Measurements from ENCODE around the gene SCTR. TPM values are rescaled to one million over a fixed set of nuclear protein-coding genes. Genes with fewer than 3 reads are reported as not detected.

Gene SCTR
- not detected for total RNA-seq

DNA sequence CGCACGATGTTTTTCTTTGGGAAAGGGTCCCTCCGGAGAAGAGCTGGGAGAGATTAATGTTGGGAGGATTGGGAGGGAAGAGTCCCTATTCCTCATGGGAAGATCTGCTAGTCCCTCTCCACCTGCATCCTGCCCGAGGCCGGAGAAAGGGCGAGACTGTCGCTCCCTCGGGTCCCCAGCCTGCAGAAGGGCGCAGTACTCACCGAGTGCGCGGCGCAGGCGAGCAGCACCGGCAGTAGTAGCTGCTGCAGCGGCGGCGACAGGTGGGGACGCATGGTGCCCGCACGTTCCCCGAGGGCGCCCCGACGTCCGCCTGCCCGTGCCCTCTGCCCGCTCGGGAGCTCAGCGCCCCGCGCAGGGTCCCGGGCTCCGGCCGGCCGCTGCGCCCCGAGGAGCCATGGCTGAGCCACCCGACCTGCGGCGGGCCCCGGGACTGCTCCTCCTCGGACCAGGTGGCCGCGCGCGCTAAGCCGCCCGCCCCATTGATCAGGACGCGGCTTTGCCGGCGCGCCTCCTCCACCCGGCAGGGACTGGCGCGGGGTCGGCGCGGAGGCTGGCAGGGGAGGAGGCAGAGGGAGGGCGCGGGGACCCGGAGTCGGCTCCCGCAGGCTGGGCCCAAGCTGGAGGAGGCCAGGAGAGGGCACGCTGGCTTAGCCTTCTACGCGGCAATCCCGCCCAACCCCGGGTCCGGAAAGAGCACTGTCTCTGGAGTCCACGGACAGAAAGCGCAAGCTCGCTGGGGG is at the start of gene SCTR:
Gene SCTR (minus strand): TSS at position 532 of the 743 bp plus-strand sequence. CDS start 257 bp downstream, at position 275.
- no peak for DNase-seq

- no peak for DNase-seq
These were observed 43.0 kb upstream of the SCTR start for GRCh38 chr2:119567292-119567691.

DNA sequence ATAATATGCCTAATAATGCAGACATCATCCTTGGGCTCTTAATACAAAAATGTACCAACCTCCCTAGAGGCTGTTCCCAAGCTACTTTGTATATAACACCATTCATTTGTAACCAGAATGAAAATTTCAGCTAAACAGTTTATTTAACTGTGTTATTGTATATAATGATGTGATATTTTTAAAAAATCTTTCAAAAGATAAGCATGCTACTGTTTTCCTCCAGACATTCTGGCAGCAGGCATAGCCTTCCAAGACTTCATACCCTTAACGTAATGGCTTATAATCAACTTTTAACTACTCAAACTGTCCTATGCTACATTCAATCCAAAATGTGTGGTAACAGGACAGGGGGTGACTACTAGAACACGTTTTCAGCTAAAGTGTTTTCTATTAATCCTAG is 41.2 kb upstream of the SCTR start:
- DNase-seq: no peak

- DNase-seq: no peak
These were observed 29.5 kb upstream of the SCTR start for GRCh38 chr2:119553687-119554344.

- DNase-seq: no peak
These were observed 28.6 kb upstream of the SCTR start for GRCh38 chr2:119552902-119553301.

GRCh38 chr2:119550856-119551255 is 26.6 kb upstream of the SCTR start:
- DNase-seq: no peak

DNA sequence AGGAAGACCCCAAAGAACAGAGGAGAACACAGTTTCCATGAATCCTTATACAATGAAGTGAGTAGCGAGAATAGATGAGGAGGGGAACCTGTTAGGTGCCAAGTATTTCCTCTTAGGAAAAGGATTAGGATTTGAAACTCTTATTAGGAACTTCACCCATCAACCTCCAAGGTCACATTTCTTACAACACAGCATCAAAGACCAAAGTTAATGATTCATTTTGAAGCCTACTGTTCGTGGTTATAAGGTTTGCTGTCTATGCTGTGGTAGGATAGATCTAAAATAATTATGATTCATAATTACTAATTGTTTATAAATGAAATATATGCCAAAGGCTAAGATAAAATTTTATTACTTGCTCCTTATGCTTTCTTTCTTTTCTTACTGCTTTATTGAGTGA is 26.1 kb upstream of the SCTR start:
- no peak for DNase-seq

- DNase-seq: no peak
These were observed 25.0 kb upstream of the SCTR start for GRCh38 chr2:119549241-119549640.

- DNase-seq: no peak
These were observed 24.3 kb upstream of the SCTR start for GRCh38 chr2:119548516-119549120.

DNA sequence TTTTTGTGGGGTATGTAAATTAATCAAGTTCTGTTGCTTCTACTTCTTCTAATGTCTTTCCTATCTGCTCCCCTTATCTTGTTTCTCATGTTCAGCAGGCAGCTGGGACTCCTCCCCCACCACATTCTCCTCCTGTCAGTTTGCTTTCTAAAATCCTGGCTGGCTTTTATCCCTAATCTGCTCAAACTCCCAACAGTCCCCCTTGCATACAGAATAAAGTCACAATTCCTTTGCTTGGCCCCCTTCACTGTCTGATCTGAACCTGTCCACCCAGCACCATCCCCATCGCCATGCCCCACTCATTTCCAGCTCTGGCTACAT is 22.1 kb upstream of the SCTR start:
- no peak for DNase-seq

DNA sequence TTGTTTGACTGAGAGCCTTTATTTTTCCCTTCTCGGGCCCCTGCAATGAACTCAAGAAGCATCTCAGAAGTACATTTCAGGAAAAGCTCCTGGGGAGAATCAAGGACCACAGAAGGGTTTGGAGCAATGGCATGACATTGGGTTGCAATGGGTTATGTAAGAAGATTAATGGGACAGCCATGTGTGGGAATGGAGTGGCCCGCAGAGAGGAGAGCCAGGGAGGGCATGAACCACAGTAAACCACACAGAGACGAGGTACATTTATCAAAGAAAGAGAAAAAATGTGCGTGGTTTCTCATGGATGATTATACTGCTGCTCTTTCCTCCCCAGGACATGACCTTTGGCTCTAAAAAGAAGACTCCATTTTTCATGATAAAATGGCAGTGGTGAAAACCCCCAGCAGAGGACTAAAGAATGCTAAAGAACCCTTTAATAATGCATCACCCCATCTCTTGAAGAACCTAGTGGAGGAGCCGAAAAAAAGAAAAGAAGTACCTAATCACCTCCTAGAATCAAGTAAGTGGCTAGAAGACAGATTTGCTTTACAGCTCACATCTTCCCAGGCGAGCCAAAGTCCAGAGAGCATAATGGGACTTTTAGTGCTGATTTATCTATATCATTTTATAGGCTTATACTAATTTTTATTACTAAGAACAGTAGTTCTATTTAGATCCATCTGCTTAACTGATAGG is 21.6 kb upstream of the SCTR start:
- no peak for DNase-seq

DNA sequence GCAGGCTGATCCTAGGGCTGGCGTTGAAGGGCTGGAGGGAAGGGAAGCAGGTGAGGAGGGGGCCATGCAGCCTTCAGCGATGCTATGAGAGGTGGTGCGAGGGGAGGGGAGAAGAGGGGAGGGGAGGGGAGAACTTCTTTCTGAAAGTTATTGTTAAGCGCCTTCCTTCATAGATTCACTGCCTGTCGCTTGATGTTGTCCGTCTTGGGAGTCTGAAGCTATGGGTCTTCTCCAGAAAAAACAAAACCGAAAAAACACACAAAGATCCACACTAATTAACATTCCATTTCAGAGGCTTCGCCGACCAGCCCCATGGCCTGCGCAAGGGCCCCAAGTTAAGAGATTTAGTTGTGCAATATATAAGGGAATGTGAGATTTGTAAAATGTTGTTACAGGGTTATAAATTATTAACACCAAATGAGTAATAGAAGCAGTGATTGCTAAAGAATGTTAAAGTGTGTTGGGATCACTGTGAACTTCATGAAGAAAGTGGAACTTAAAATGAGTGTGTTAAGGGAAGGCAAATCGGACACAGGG is 20.7 kb upstream of the SCTR start:
- DNase-seq: no peak

DNA sequence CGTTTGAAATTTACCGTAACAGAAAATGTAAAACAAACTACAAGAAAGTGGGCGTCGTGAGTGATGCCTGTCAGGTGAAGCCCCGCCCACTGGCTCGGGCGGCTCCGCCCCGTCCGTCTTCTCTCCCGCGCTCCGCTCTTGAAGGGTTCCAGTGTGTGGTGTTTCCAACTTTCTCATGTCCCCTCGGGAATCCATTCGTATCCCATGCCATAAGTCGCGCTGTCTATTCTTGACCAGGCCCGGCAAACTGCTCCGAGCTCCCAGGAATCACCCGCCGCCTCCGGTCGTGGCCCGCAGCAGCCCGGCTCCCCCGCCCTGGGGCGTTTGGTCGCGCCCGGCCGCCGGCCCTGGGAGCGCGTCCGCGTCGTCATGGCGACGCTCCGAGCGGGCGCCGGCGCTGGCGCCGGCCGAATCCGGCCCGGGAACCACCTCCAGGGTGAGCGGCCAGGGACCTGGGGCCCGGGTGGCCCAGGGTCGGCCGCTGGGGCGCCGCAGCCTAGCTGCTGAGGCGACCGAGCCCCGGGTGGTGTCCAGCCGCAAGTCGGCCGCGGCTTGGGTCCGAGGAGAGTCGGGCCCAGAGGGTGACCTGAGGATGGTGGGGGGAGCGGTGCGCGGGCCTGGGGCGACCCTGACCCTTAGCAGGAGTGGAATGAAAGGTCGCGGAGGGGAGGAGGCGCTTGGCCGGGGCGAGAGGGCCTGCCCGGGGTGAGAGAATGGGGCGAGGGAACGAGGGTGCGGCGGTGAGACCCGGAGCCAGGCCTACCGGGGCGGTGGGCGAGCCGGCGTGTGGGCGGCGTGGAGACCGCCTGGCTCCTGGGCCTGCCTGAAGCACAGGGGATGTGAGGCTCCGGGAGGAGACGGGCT is 20.0 kb upstream of the SCTR start, which contains the start of gene CFAP221:
Gene CFAP221 (plus strand): TSS at position 375 of the 864 bp plus-strand sequence. CDS start 1,683 bp downstream, outside the sequence.
- DNase-seq: peak; percentile 25

DNA sequence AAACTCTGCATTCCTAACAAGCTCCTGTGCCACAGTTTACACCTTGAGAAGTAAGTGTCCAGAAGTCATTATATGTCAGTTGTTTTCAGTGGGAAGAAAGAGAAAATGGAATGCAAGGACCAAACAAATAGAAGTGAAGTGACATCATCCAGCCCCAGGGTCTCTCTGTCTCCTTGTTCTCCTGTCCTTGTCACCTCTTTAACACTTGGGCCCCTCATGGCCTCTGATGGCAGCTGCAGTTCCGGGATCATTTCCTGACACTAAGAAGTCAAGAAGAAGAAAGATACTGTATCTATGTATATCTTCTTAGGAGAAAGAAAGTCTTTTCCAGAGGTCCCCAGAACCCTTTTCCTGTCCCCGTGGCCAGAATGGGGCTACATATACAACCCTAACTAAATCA is 17.2 kb upstream of the SCTR start:
- no peak for DNase-seq

DNA sequence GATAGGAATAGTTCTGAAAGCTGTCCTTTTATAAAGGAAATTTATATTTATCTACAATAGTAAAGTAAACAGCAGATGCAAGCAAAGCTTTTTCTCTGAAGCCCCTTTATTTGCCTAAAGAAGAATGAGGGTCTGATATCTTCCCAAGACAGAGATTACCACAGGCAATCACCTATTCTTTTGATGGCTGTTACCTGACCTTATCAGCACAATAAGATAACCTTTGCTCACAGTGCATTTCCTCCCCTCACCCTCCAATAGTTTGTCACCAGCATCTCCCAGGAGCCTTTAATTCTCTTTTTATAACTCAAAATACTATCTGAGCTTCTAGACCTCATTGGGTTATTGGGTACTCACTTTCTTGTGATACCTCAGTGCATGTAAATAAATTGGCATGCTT is 13.5 kb upstream of the SCTR start:
- no peak for DNase-seq

DNA sequence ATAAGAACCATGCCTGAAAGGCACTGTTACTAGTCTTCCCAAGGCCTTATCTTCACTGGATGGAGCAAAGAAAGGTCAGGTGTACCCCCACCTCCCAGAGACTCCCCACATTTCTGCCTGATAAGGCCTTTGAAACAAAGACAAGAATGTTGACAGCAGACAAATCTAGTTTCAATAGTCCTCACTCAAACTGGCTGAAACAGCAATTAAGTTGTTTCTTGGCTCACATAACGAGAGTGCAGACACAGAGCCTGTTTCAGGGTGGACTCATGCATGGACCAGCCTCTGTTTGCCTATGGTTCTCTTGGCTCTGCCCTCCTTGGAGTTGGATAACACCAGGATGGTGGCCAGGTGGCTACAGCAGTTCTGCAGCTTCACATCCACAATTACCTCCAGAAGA is 12.4 kb upstream of the SCTR start:
- no peak for DNase-seq

- no peak for DNase-seq
These were observed 11.9 kb upstream of the SCTR start for GRCh38 chr2:119536211-119536610.

DNA sequence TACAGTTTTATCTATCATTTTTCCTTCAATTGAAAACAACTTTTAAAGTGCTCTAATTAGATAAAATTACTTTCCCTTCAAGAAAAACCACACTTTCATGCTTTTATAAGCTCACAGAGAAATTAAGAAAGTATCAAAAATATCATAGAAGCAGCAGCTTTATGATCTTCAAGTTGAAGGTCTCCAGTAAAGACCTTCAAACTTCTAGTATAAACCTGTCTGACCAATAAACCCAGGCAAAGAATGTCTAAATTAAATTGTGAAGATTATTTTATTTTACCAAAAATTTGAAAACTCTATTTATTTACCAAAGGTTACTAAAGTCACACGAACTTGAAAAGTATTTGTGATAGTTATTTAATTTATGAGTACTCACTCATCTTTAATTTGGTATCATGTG is 9.3 kb upstream of the SCTR start:
- DNase-seq: no peak

- no peak for DNase-seq
These were observed 7.0 kb upstream of the SCTR start for GRCh38 chr2:119531292-119531691.

- no peak for DNase-seq
These were observed 3.7 kb upstream of the SCTR start for GRCh38 chr2:119527999-119528398.

GRCh38 chr2:119525614-119526013 is 1.3 kb upstream of the SCTR start:
- DNase-seq: no peak

Data from skin of body (tissue), 2 donors.